Measurements from ENCODE around the gene SOX10.

DNA sequence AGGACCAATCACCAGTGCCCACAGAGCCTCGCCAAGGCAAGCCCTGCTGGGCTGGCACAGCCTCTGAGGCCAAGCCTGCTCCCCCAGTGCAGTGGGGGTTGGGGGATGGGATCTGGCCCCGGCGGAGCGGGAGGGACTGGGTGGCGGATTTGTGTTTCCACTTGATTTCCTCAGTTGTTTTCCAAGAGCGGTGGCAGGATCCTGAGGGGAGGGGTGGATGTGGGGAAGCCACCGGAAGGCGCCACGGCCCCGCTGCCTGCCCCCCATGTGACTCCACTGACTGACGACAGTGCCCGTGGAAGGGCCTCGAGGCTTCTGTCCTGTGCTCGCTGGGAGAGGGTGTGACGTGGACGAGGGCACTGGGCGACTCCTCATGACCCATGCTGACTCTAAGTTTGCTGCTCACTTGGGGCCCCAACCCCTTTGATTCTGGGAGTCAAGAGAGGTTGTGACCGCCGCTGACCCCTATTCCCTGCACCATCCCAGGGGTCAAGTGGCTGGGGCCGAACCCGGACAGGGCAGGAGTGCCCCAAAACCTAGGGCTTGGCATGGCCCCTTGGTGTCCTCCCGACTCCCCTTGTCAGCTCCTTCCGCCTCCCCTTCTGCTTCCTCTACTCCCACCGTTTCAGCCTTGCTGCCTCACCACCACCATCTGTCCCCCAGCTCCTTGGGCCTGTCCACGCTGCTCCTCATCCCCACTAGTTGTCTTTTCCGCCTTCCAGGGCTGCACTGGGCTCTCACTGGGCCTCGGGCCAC, 49.3 kb upstream of the SOX10 start:
- no peak for TF ChIP-seq EZH2phosphoT487 (IDR thresholded peaks at IDR 0.05; ENCODE audit: borderline replicate concordance)
- TF ChIP-seq, protein P1, sequence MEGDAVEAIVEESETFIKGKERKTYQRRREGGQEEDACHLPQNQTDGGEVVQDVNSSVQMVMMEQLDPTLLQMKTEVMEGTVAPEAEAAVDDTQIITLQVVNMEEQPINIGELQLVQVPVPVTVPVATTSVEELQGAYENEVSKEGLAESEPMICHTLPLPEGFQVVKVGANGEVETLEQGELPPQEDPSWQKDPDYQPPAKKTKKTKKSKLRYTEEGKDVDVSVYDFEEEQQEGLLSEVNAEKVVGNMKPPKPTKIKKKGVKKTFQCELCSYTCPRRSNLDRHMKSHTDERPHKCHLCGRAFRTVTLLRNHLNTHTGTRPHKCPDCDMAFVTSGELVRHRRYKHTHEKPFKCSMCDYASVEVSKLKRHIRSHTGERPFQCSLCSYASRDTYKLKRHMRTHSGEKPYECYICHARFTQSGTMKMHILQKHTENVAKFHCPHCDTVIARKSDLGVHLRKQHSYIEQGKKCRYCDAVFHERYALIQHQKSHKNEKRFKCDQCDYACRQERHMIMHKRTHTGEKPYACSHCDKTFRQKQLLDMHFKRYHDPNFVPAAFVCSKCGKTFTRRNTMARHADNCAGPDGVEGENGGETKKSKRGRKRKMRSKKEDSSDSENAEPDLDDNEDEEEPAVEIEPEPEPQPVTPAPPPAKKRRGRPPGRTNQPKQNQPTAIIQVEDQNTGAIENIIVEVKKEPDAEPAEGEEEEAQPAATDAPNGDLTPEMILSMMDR (conservative IDR thresholded peaks at IDR 0.05; ENCODE audit: low read length) = no peak

Data from Loucy (cell line).